K562 (cell line): ENCODE data around the gene SHISA9.

Experiments
- CHD1 ChIP-seq: fragments of 200-600 bp; sonication (generic); IDR thresholded peaks from one replicate; pipeline ENCODE4 v1.6.1; 2012; ENCODE audit warnings: mild to moderate bottlenecking, moderate library complexity, low read length, inconsistent platforms
- ETV6 ChIP-seq, 3 experiments: fragments of 150-350 bp in 1 of 3; sonication (generic) in 1 of 3; formaldehyde crosslinking in 1 of 3; IDR thresholded peaks; 2 replicates each; pipeline versions ENCODE4 v1.6.1 to v1.8.0; 2014 to 2022; ENCODE audit warnings: borderline replicate concordance in 2 of 3, low read depth in 2 of 3, antibody characterized with exemption in 1 of 3, low read length in 1 of 3, mild to moderate bottlenecking in 1 of 3, missing genetic modification reagents in 1 of 3
- EZH2 ChIP-seq: IDR thresholded peaks from 2 replicates; pipeline ENCODE4 v1.6.1; 2012; ENCODE audit warnings: low read depth, mild to moderate bottlenecking, inconsistent platforms, low read length, borderline replicate concordance
- GABPA ChIP-seq: fragments of 200-800 bp; sonication (Bioruptor generic); conservative IDR thresholded peaks from 2 replicates; pipeline ENCODE4 v1.6.1; 2016; ENCODE audit warnings: low read depth, missing genetic modification characterization, missing compliant biosample characterization
- HINFP ChIP-seq: fragments of 450-650 bp; conservative IDR thresholded peaks from 2 replicates; pipeline ENCODE4 v1.6.1; 2016; ENCODE audit warnings: missing genetic modification characterization, low read depth, mild to moderate bottlenecking, control low read depth, missing compliant biosample characterization
- MYC ChIP-seq, 2 experiments: fragments of 250-450 bp in 1 of 2; sonication (Bioruptor Pico) in 1 of 2; IDR thresholded peaks; 2 replicates each; pipeline versions ENCODE4 v1.5.1 to v1.6.1; 2012 to 2021; ENCODE audit warnings: low read depth in 2 of 2, borderline replicate concordance in 1 of 2, improper control_type of control experiment in 1 of 2, low read length in 1 of 2, mild to moderate bottlenecking in 1 of 2, moderate library complexity in 1 of 2
- POLR2A ChIP-seq: fragments of 450-650 bp; conservative IDR thresholded peaks from 2 replicates; pipeline ENCODE4 v1.6.1; 2016
- POLR2AphosphoS5 ChIP-seq: IDR thresholded peaks from 2 replicates; pipeline ENCODE4 v1.6.1; 2011; ENCODE audit warnings: mild to moderate bottlenecking, low read depth, low read length, moderate library complexity; ENCODE audit not compliant: control insufficient read depth, insufficient read depth
- POLR3A ChIP-seq: IDR thresholded peaks from 2 replicates; pipeline ENCODE4 v1.6.1; 2011; ENCODE audit warnings: borderline replicate concordance, mild to moderate bottlenecking, moderate library complexity; ENCODE audit not compliant: insufficient read length, insufficient read depth; ENCODE audit errors: extremely low read depth
- PTRF ChIP-seq: fragments of 450-650 bp; IDR thresholded peaks from 2 replicates; pipeline ENCODE4 v1.6.1; 2016; ENCODE audit warnings: mild to moderate bottlenecking, missing genetic modification characterization, missing compliant biosample characterization
- TBP ChIP-seq: optimal IDR thresholded peaks from 2 replicates; pipeline ENCODE3; 2011; ENCODE audit warnings: low read depth, low read length, improper control_type of control experiment
- YY1 ChIP-seq, 3 experiments: IDR thresholded peaks; 2 replicates each; pipeline ENCODE4 v1.6.1; 2011; ENCODE audit warnings: low read length in 2 of 3, mild to moderate bottlenecking in 2 of 3, moderate library complexity in 2 of 3, borderline replicate concordance in 1 of 3, control low read depth in 1 of 3, low read depth in 1 of 3; ENCODE audit not compliant: insufficient read depth in 3 of 3, insufficient replicate concordance in 2 of 3, control insufficient read depth in 1 of 3, insufficient read length in 1 of 3; ENCODE audit errors: extremely low read depth in 1 of 3
- ZC3H4 ChIP-seq: sonication (generic); formaldehyde crosslinking; IDR thresholded peaks from 2 replicates; pipeline ENCODE4 v1.9.0; 2021; ENCODE audit warnings: missing genetic modification reagents, borderline replicate concordance

GRCh38 chr16:12995721-12996372 lies 94.4 kb downstream of the SHISA9 start:
- TF ChIP-seq GABPA (tag) (no peak), TBP (no peak), ZC3H4 (CRISPR knock-in tag) (no peak), MYC (IDR thresholded peaks at IDR 0.05; ENCODE audit: low read depth, low read length) (no peak), MYC (CRISPR knock-in tag; IDR thresholded peaks at IDR 0.05; ENCODE audit: borderline replicate concordance, low read depth) (no peak), POLR2A (no peak), POLR2AphosphoS5 (no peak), EZH2 (no peak), ETV6 (IDR thresholded peaks at IDR 0.05; ENCODE audit: borderline replicate concordance in 1 of 2, low read depth in 2 of 2, low read length in 1 of 2) (no peak), ETV6 (CRISPR knock-in tag; IDR thresholded peaks at IDR 0.05; ENCODE audit: borderline replicate concordance) (no peak), HINFP (tag) (no peak), PTRF (tag) (no peak), YY1 (IDR thresholded peaks at IDR 0.05; ENCODE audit: borderline replicate concordance in 1 of 3, control insufficient read depth in 1 of 3, extremely low read depth in 1 of 3, insufficient read depth in 3 of 3, insufficient read length in 1 of 3, insufficient replicate concordance in 2 of 3, low read depth in 1 of 3, low read length in 2 of 3) (no peak), POLR3A (no peak), CHD1 (no peak)
